ENCODE data around the gene ZC3H4. TPM values are rescaled to one million over a fixed set of nuclear protein-coding genes. Genes with fewer than 3 reads are reported as not detected.
"Not testable (repeated sequence)": the region's sequence is repeated elsewhere in the genome, so short reads cannot be mapped to it uniquely, and the experiment has no call there.

Gene ZC3H4
- total RNA-seq, 1 donor from 2014 or later, result 18.8 TPM

- no peak for DNase-seq
Observed at GRCh38 chr19:47084879-47085439, 28.6 kb downstream of the ZC3H4 start.

- no peak for DNase-seq
Observed at GRCh38 chr19:47082493-47082892, 31.1 kb downstream of the ZC3H4 start.

GRCh38 chr19:47081095-47081494 is 32.5 kb downstream of the ZC3H4 start:
- no peak for DNase-seq

- not testable (repeated sequence) for DNase-seq
Observed at GRCh38 chr19:47078351-47078750, 35.2 kb downstream of the ZC3H4 start.

- DNase-seq, result no peak
Observed at GRCh38 chr19:47075941-47076340, 37.6 kb downstream of the ZC3H4 start.

- DNase-seq, result no peak
Observed at GRCh38 chr19:47075179-47075810, 38.3 kb downstream of the ZC3H4 start.

GRCh38 chr19:47074621-47075020 is 39.0 kb downstream of the ZC3H4 start:
- DNase-seq, result no peak

GRCh38 chr19:47073574-47073973 is 40.0 kb downstream of the ZC3H4 start:
- no peak for DNase-seq

GRCh38 chr19:47072323-47072722 is 41.3 kb downstream of the ZC3H4 start:
- no peak for DNase-seq

- DNase-seq, result no peak
Observed at GRCh38 chr19:47071731-47072130, 41.8 kb downstream of the ZC3H4 start.

- DNase-seq, result no peak
Observed at GRCh38 chr19:47070756-47071155, 42.8 kb downstream of the ZC3H4 start.

GRCh38 chr19:47069795-47070194 is 43.8 kb downstream of the ZC3H4 start:
- no peak for DNase-seq

- DNase-seq, result no peak
Observed at GRCh38 chr19:47068876-47069406, 44.6 kb downstream of the ZC3H4 start.

GRCh38 chr19:47068246-47068645 is 45.3 kb downstream of the ZC3H4 start:
- DNase-seq, result no peak

GRCh38 chr19:47067215-47067847 is 46.2 kb downstream of the ZC3H4 start:
- DNase-seq, result no peak

GRCh38 chr19:47066376-47067214 is 47.0 kb downstream of the ZC3H4 start:
- DNase-seq, result no peak

- DNase-seq, result no peak
Observed at GRCh38 chr19:47065242-47065641, 48.3 kb downstream of the ZC3H4 start.

GRCh38 chr19:47063874-47064273 is 49.7 kb downstream of the ZC3H4 start:
- DNase-seq, result no peak

- DNase-seq, result no peak
Observed at GRCh38 chr19:47058621-47059022, 55.0 kb downstream of the ZC3H4 start.

GRCh38 chr19:47057328-47057727 is 56.2 kb downstream of the ZC3H4 start:
- DNase-seq, result peak; percentile 12

GRCh38 chr19:47056411-47056810 is 57.2 kb downstream of the ZC3H4 start:
- DNase-seq, result peak; percentile 23

GRCh38 chr19:47050562-47050961 is 63.0 kb downstream of the ZC3H4 start:
- not testable (repeated sequence) for DNase-seq

GRCh38 chr19:47049307-47049700 is 64.3 kb downstream of the ZC3H4 start:
- DNase-seq, result peak; percentile 16
